B cell (primary cell): ENCODE data around the gene KCNQ5. TPM values are rescaled to one million over a fixed set of nuclear protein-coding genes. Genes with fewer than 3 reads are reported as not detected.

Source experiments
- ATAC-seq: fragments of 200-7000 bp; cut with Tn5 transposase; one replicate; pipeline ENCODE4 v1.10.0; 2021; ENCODE audit warnings: low read depth, mild to moderate bottlenecking, moderate number of reproducible peaks, moderate library complexity
- CTCF ChIA-PET: fragments of 350-600 bp; sonication (Branson Sonifier 250); formaldehyde crosslinking; loops from one replicate; lab custom pipeline; 2021; ENCODE audit warnings: antibody characterized with exemption, inconsistent platforms; lab: Charles Lee
- POLR2A ChIA-PET: fragments of 350-600 bp; sonication (Branson Sonifier 250); formaldehyde crosslinking; loops from one replicate; lab custom pipeline; 2021; ENCODE audit warnings: antibody characterized with exemption; lab: Charles Lee
- DNase-seq: peaks from one replicate; pipeline ENCODE4 v3.0.0; 2013
- H2AFZ ChIP-seq: 2 replicates; pipeline ENCODE4 v1.6.1; 2012; ENCODE audit warnings: mild to moderate bottlenecking, low read depth, low read length; ENCODE audit not compliant: insufficient read depth, poor library complexity, severe bottlenecking
- H3K27ac ChIP-seq, 2 donors: 1 replicate in 1 of 2; 2 replicates in 1 of 2; pipeline ENCODE4 v1.5.1; 2012 to 2013; ENCODE audit warnings: low read length in 2 of 2, mild to moderate bottlenecking in 2 of 2, moderate library complexity in 1 of 2
- H3K27me3 ChIP-seq, 4 experiments: fragments of 200-600 bp in 1 of 4; sonication (generic) in 1 of 4; replicated peaks in 1 of 4; 1 replicate in 2 of 4; 2 replicates in 2 of 4; pipeline versions ENCODE4 v1.6.1 to v1.7.0; 2013 to 2016; ENCODE audit warnings: low read length in 3 of 4, mild to moderate bottlenecking in 2 of 4, mixed read lengths in 1 of 4, moderate library complexity in 1 of 4; ENCODE audit not compliant: insufficient read depth in 4 of 4, control insufficient read depth in 3 of 4; ENCODE audit errors: control extremely low read depth in 1 of 4
- H3K36me3 ChIP-seq, 2 experiments: replicated peaks in 1 of 2; 1 replicate in 1 of 2; 2 replicates in 1 of 2; pipeline versions ENCODE4 v1.6.1 to v1.7.1; 2013; ENCODE audit warnings: low read length in 1 of 2; ENCODE audit not compliant: insufficient read depth in 2 of 2, control insufficient read depth in 1 of 2; ENCODE audit errors: control extremely low read depth in 1 of 2, extremely low read depth in 1 of 2
- H3K4me1 ChIP-seq, 2 donors: fragments of 200-600 bp in 1 of 2; sonication (generic) in 1 of 2; 1 replicate in 1 of 2; 2 replicates in 1 of 2; pipeline versions ENCODE4 v1.5.1 to v1.6.1; 2013 to 2017; ENCODE audit warnings: low read length in 2 of 2; ENCODE audit not compliant: control insufficient read depth in 2 of 2, insufficient read depth in 2 of 2
- H3K4me2 ChIP-seq: replicated peaks from 2 replicates; pipeline ENCODE3; 2012; ENCODE audit warnings: mild to moderate bottlenecking, low read depth, low read length; ENCODE audit not compliant: poor library complexity, severe bottlenecking
- H3K4me3 ChIP-seq, 5 experiments: fragments of 200-600 bp in 1 of 5; sonication (generic) in 1 of 5; 1 replicate in 3 of 5; 2 replicates in 2 of 5; pipeline versions ENCODE4 v1.5.1 to v1.7.0; 2011 to 2016; ENCODE audit warnings: low read length in 4 of 5, mild to moderate bottlenecking in 4 of 5, low read depth in 2 of 5, control low read depth in 1 of 5, moderate library complexity in 1 of 5; ENCODE audit not compliant: insufficient read depth in 1 of 5; ENCODE audit errors: control extremely low read depth in 1 of 5, extremely low read depth in 1 of 5
- H3K79me2 ChIP-seq: fragments of 200-600 bp; sonication (generic); one replicate; pipeline ENCODE4 v1.6.0; 2016; ENCODE audit warnings: low read length; ENCODE audit not compliant: control insufficient read depth, insufficient read depth
- H3K9ac ChIP-seq: fragments of 200-600 bp; sonication (generic); 2 replicates; pipeline ENCODE4 v1.6.1; 2017; ENCODE audit warnings: mild to moderate bottlenecking, low read length, moderate library complexity
- H3K9me3 ChIP-seq, 3 donors: one replicate each; pipeline versions ENCODE4 v1.6.1 to v1.7.1; 2013; ENCODE audit warnings: low read length in 2 of 3; ENCODE audit not compliant: control insufficient read depth in 2 of 3, insufficient read depth in 1 of 3; ENCODE audit errors: control extremely low read depth in 1 of 3
- H4K20me1 ChIP-seq: 2 replicates; pipeline ENCODE4 v1.6.0; 2012; ENCODE audit warnings: mild to moderate bottlenecking, low read length; ENCODE audit not compliant: insufficient read depth, control insufficient read depth, poor library complexity, severe bottlenecking
- H3K27ac Mint-ChIP-seq: one replicate; pipeline ENCODE4 v1.8.0; 2021; ENCODE audit warnings: mixed read lengths
- H3K27me3 Mint-ChIP-seq: one replicate; pipeline ENCODE4 v1.8.0; 2021; ENCODE audit warnings: mixed read lengths
- H3K4me1 Mint-ChIP-seq: one replicate; pipeline ENCODE4 v1.8.0; 2021; ENCODE audit warnings: mixed read lengths
- H3K4me3 Mint-ChIP-seq: one replicate; pipeline ENCODE4 v1.8.0; 2021; ENCODE audit warnings: mixed read lengths
- H3K9me3 Mint-ChIP-seq: one replicate; pipeline ENCODE4 v1.8.0; 2022; ENCODE audit warnings: mixed read lengths; ENCODE audit not compliant: insufficient read depth
- CTCF ChIP-seq: fragments of 200-600 bp; IDR thresholded peaks from one replicate; pipeline ENCODE4 v1.8.0; 2022; ENCODE audit warnings: antibody characterized with exemption, mild to moderate bottlenecking
- EZH2 ChIP-seq: IDR thresholded peaks from 2 replicates; pipeline ENCODE4 v1.6.1; 2012; ENCODE audit warnings: borderline replicate concordance, low read depth, mild to moderate bottlenecking, moderate library complexity, low read length; ENCODE audit not compliant: insufficient read depth, poor library complexity, severe bottlenecking
- WGBS: methylation state at CpG from one replicate; pipeline ENCODE4 v1.1.5; 2013; ENCODE audit warnings: missing lambda C conversion rate; ENCODE audit not compliant: insufficient coverage; 5-methylcytosine and 5-hydroxymethylcytosine counted together
- intact Hi-C: fragments of 100-400 bp; cut with micrococcal nuclease; formaldehyde crosslinking; loops from one replicate; pipeline ENCODE4 v1.10.0; 2022
- polyA plus RNA-seq: library from polyadenylated mRNA; depleted of rRNA; stranded (reverse); fragments of >200 nt; gene quantifications from 2 replicates; pipeline ENCODE4 v1.2.3, GENCODE V29; 2012
- total RNA-seq, 2 donors: library from RNA; stranded (reverse); fragments of 120-200 nt in 1 of 2; gene quantifications; 1 replicate in 1 of 2; 2 replicates in 1 of 2; pipeline versions ENCODE4 v1.2.3 to v1.2.4, GENCODE V29; 2013 to 2022

KCNQ5 gene
- total and polyA plus RNA-seq, 2 donors (not counting 1 experiment from before 2014, with no cell fraction given), result 2.3 to 9.4 TPM

- Mint-ChIP-seq H3K9me3 (no peaks in the 10 kb centered on the region), H3K4me3 (no peak overlapping the region), H3K4me1 (no peaks in the 10 kb centered on the region), H3K27me3 (no peaks in the 10 kb centered on the region), H3K27ac (no peak overlapping the region)
- H3K9ac ChIP-seq, result no peak overlapping the region
- CTCF ChIA-PET, result interaction anchor here (0.6 kb wide), 1 partner anchor 145 kb away, joined by 3 read pairs; no protein-coding TSS in a partner anchor
- TF ChIP-seq CTCF (no peak), EZH2 (no peak)
- H3K27ac ChIP-seq, result no peak overlapping the region
- no peaks in the 10 kb centered on the region for H3K4me1 ChIP-seq
- 83% methylated on average over 1 of the region's 1 CpG for WGBS
- DNase-seq, result no peak
- H3K9me3 ChIP-seq, result no peaks in the 10 kb centered on the region
- H3K27me3 ChIP-seq, result no peaks in the 10 kb centered on the region
- no peaks in the 10 kb centered on the region for H4K20me1 ChIP-seq
- POLR2A ChIA-PET, result no interaction called here
- H3K36me3 ChIP-seq, result no peaks in the 10 kb centered on the region
- no peak overlapping the region for H2AFZ ChIP-seq
- no peak for ATAC-seq
- no peak overlapping the region for H3K4me2 ChIP-seq
- H3K4me3 ChIP-seq, result no peak overlapping the region
- H3K79me2 ChIP-seq, result peaks cover 9% of the 10 kb centered on the region
- intact Hi-C loops, result no loop called here
These were observed 161.8 kb downstream of the KCNQ5 start for GRCh38 chr6:72783666-72784065.

DNA sequence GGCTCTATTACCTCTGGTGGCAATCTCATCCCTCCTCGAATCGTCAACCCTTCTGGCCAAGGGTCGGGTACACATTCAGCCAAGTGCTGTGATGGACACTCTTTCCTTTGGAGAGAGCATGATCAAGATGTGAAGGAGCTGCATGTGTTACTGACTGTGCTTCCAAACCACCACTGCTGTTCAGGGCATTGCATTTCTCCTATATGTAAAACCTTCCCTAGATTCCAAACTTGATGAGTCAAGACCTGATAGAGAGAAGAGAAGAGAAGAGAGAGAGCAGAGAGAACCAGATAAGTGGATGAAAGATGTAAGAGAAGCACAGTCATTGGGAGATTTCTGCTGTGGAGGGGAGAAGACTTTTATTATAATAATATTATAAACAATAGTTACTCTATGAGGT is 162.2 kb downstream of the KCNQ5 start:
- Histone ChIP-seq H3K27me3 (no peaks in the 10 kb centered on the region), H3K4me1 (no peaks in the 10 kb centered on the region), H3K9ac (no peak overlapping the region), H3K27ac (no peak overlapping the region), H3K4me3 (no peak overlapping the region), H3K36me3 (no peaks in the 10 kb centered on the region), H2AFZ (no peak overlapping the region), H3K9me3 (no peaks in the 10 kb centered on the region), H4K20me1 (no peaks in the 10 kb centered on the region), H3K4me2 (no peak overlapping the region), H3K79me2 (peaks cover 9% of the 10 kb centered on the region)
- H3K9me3 Mint-ChIP-seq, result no peaks in the 10 kb centered on the region
- TF ChIP-seq CTCF (no peak), EZH2 (no peak)
- no CpG with 5 or more reads among the region's 3 CpGs for WGBS
- ATAC-seq, result no peak
- H3K27ac Mint-ChIP-seq, result no peak overlapping the region
- CTCF ChIA-PET, result no interaction called here
- H3K4me3 Mint-ChIP-seq, result no peak overlapping the region
- DNase-seq, result no peak
- no peaks in the 10 kb centered on the region for H3K4me1 Mint-ChIP-seq
- no peaks in the 10 kb centered on the region for H3K27me3 Mint-ChIP-seq
- intact Hi-C loops, result no loop called here
- POLR2A ChIA-PET, result no interaction called here
